Fibroblast of lung (primary cell): ENCODE measurements around the gene BCL2. TPM values are rescaled to one million over a fixed set of nuclear protein-coding genes. Genes with fewer than 3 reads are reported as not detected.

Experiments
- DNase-seq, 2 donors: peaks; one replicate each; pipeline versions ENCODE4 v3.0.0 to v3.0.0-alpha.2; 2010; ENCODE audit warnings: low read depth in 2 of 2
- H2AFZ ChIP-seq: 2 replicates; pipeline ENCODE4 v1.5.1; 2012; ENCODE audit warnings: low read length, control low read depth, inconsistent platforms
- H3K27ac ChIP-seq: 2 replicates; pipeline ENCODE4 v1.5.1; 2011; ENCODE audit warnings: low read length, control low read depth; ENCODE audit not compliant: insufficient read depth
- H3K27me3 ChIP-seq: 2 replicates; pipeline ENCODE4 v1.5.1; 2011; ENCODE audit warnings: mild to moderate bottlenecking, low read length; ENCODE audit not compliant: control insufficient read depth, insufficient read depth
- H3K36me3 ChIP-seq: 2 replicates; pipeline ENCODE4 v1.5.1; 2011; ENCODE audit warnings: low read length; ENCODE audit not compliant: control insufficient read depth, insufficient read depth
- H3K4me1 ChIP-seq: 2 replicates; pipeline ENCODE4 v1.5.1; 2011; ENCODE audit warnings: low read length; ENCODE audit not compliant: control insufficient read depth, insufficient read depth; ENCODE audit errors: extremely low read depth
- H3K4me2 ChIP-seq: 2 replicates; pipeline ENCODE4 v1.5.1; 2011; ENCODE audit warnings: low read length, control low read depth; ENCODE audit not compliant: insufficient read depth; ENCODE audit errors: extremely low read depth
- H3K4me3 ChIP-seq, 4 experiments: fragments of 200-600 bp in 1 of 4; sonication (generic) in 1 of 4; replicated peaks in 1 of 4; 2 replicates each; pipeline ENCODE4 v1.5.1; 2011 to 2016; ENCODE audit warnings: low read length in 4 of 4, low read depth in 3 of 4, mild to moderate bottlenecking in 3 of 4, control low read depth in 2 of 4, inconsistent platforms in 1 of 4, mixed read lengths in 1 of 4; ENCODE audit not compliant: insufficient read depth in 1 of 4; ENCODE audit errors: control extremely low read depth in 1 of 4
- H3K79me2 ChIP-seq: 2 replicates; pipeline ENCODE4 v1.5.1; 2012; ENCODE audit warnings: mild to moderate bottlenecking, low read length, inconsistent platforms; ENCODE audit not compliant: control insufficient read depth, insufficient read depth
- H3K9ac ChIP-seq: 2 replicates; pipeline ENCODE4 v1.5.1; 2011; ENCODE audit warnings: mild to moderate bottlenecking, low read length, control low read depth; ENCODE audit not compliant: insufficient read depth
- H3K9me3 ChIP-seq: 2 replicates; pipeline ENCODE4 v1.5.1; 2012; ENCODE audit warnings: low read depth, low read length; ENCODE audit not compliant: control insufficient read depth, insufficient read depth
- H4K20me1 ChIP-seq: 2 replicates; pipeline ENCODE4 v1.5.1; 2011; ENCODE audit warnings: low read length; ENCODE audit not compliant: control insufficient read depth, insufficient read depth; ENCODE audit errors: extremely low read depth
- EZH2 ChIP-seq: IDR thresholded peaks from 2 replicates; pipeline ENCODE4 v1.5.1; 2012; ENCODE audit warnings: low read length, control low read depth, mild to moderate bottlenecking; ENCODE audit errors: missing control alignments
- polyA plus RNA-seq, 2 donors: library from polyadenylated mRNA; depleted of rRNA in 1 of 2; stranded (reverse) in 1 of 2; unstranded in 1 of 2; fragments of >200 nt; gene quantifications; 2 replicates each; pipeline ENCODE4 v1.2.1, GENCODE V29; 2011 to 2012; ENCODE audit warnings: missing spikeins in 1 of 2
- total RNA-seq: library from RNA; depleted of rRNA; stranded (reverse); fragments of >200 nt; gene quantifications from 2 replicates; pipeline ENCODE4 v1.2.1, GENCODE V29; 2014
- TF ChIP-seq, protein P1 (sequence below), 2 donors: IDR thresholded peaks in 1 of 2; conservative IDR thresholded peaks in 1 of 2; 1 replicate in 1 of 2; 2 replicates in 1 of 2; pipeline ENCODE4 v1.5.1; 2011 to 2012; ENCODE audit warnings: low read length in 2 of 2, control low read depth in 1 of 2, inconsistent platforms in 1 of 2, low read depth in 1 of 2, mild to moderate bottlenecking in 1 of 2

BCL2 gene
- total and polyA plus RNA-seq, 2 donors (not counting 1 experiment from before 2014, with no cell fraction given): 1.5 to 3.6 TPM

DNA sequence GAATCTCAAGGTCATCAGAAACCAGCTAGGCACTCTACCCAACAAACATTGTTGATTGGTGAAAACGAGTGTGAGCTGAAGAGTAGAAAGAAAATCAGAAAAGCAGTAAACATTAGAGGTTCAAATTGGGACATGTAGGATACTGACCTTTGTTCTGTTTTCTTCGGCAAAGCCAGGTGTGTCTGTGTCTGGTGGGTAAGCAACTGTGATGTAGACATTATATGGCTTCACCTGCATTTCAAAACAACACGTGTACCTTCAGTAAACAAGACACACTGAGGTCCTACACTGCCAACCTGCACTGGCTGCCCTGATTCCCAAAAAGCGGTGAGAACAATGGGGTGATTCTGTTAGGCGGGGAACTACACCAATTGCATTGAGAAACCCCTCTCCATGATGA lies 24.7 kb upstream of the BCL2 start:
- Histone ChIP-seq H3K27me3 (no peaks in the 10 kb centered on the region), H2AFZ (no peak overlapping the region), H3K9me3 (no peaks in the 10 kb centered on the region), H3K79me2 (no peaks in the 10 kb centered on the region), H3K4me3 (no peak overlapping the region), H3K4me2 (no peak overlapping the region), H3K4me1 (no peaks in the 10 kb centered on the region), H3K36me3 (peaks cover 10% of the 10 kb centered on the region), H4K20me1 (no peaks in the 10 kb centered on the region), H3K9ac (no peak overlapping the region), H3K27ac (no peak overlapping the region)
- no peak for TF ChIP-seq EZH2
- TF ChIP-seq, protein P1, sequence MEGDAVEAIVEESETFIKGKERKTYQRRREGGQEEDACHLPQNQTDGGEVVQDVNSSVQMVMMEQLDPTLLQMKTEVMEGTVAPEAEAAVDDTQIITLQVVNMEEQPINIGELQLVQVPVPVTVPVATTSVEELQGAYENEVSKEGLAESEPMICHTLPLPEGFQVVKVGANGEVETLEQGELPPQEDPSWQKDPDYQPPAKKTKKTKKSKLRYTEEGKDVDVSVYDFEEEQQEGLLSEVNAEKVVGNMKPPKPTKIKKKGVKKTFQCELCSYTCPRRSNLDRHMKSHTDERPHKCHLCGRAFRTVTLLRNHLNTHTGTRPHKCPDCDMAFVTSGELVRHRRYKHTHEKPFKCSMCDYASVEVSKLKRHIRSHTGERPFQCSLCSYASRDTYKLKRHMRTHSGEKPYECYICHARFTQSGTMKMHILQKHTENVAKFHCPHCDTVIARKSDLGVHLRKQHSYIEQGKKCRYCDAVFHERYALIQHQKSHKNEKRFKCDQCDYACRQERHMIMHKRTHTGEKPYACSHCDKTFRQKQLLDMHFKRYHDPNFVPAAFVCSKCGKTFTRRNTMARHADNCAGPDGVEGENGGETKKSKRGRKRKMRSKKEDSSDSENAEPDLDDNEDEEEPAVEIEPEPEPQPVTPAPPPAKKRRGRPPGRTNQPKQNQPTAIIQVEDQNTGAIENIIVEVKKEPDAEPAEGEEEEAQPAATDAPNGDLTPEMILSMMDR (conservative IDR thresholded peaks at IDR 0.05 in 1 of 2, IDR thresholded peaks at IDR 0.05 in 1 of 2; ENCODE audit: low read depth in 1 of 2, low read length in 2 of 2): no peak
- DNase-seq: no peak

DNA sequence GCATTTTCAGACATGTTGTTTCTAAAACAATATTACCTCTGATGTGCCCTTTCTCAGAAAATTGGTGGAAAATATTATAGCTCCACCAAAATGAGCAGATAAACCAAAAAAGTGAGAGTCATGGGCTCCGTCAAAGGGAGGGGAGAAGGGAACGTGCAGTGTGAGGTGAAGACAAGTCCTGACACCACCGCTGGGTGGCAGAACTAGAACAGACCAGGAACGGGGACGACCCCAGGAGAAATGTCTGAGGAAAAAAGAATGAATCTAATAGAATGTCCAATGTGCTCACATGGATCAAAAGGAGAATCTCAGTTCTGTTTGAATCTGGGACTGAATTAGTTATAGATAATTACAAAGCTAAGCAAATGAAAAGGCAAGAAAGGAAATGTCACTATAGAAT lies 22.6 kb upstream of the BCL2 start:
- Histone ChIP-seq H3K9ac (no peak overlapping the region), H3K4me2 (no peak overlapping the region), H4K20me1 (no peaks in the 10 kb centered on the region), H3K4me1 (no peaks in the 10 kb centered on the region), H3K9me3 (no peaks in the 10 kb centered on the region), H3K36me3 (peaks cover 10% of the 10 kb centered on the region), H3K27me3 (no peaks in the 10 kb centered on the region), H3K4me3 (no peak overlapping the region), H2AFZ (no peak overlapping the region), H3K79me2 (no peaks in the 10 kb centered on the region), H3K27ac (no peak overlapping the region)
- peak; percentile 22 to 55 for DNase-seq
- TF ChIP-seq, protein P1 (conservative IDR thresholded peaks at IDR 0.05 in 1 of 2, IDR thresholded peaks at IDR 0.05 in 1 of 2; ENCODE audit: low read depth in 1 of 2, low read length in 2 of 2): peak; percentile 40 to 63
- no peak for TF ChIP-seq EZH2

DNA sequence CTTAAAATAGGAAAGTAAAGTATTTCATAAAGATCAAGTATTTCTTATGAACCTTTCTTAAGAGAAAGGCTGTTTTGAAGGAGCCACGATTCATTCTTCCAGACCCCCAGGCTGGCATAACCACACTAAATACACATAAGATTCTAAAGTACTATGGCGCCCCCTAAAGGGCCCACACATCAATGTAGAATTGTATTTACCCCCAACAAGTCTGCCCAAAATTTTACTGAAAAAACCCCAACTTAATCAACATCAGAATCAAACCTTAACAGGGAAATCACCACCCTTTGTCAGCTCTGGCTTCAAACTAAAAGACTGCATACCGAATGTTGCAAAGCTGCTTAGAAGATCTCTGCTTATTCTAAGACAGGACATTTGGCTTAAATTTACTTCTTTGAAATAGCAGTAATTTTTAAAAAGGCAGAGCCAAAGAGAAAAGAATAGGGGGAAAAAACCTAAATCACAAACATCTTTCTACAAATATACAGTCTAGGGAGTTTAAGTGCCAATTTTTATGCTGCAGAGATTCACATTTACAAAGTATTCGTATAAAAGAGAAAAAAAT lies 20.4 kb upstream of the BCL2 start:
- Histone ChIP-seq H3K27ac (no peak overlapping the region), H3K4me1 (peaks cover 6% of the 10 kb centered on the region), H3K9ac (no peak overlapping the region), H3K27me3 (no peaks in the 10 kb centered on the region), H3K9me3 (no peaks in the 10 kb centered on the region), H4K20me1 (no peaks in the 10 kb centered on the region), H3K4me2 (no peak overlapping the region), H3K4me3 (no peak overlapping the region), H3K79me2 (no peaks in the 10 kb centered on the region), H2AFZ (no peak overlapping the region), H3K36me3 (peaks cover 12% of the 10 kb centered on the region)
- DNase-seq: peak; percentile 19 to 58
- TF ChIP-seq, protein P1 (conservative IDR thresholded peaks at IDR 0.05 in 1 of 2, IDR thresholded peaks at IDR 0.05 in 1 of 2; ENCODE audit: low read depth in 1 of 2, low read length in 2 of 2): peak; percentile 57 to 59
- TF ChIP-seq EZH2: no peak
